HEK293 (cell line): ENCODE measurements around the gene UCP2.

Experiments used
- BCL11A ChIP-seq: fragments of 450-650 bp; formaldehyde crosslinking; IDR thresholded peaks from 2 replicates; pipeline ENCODE4 v1.5.1; 2016; ENCODE audit warnings: low read depth, missing biosample characterization, missing genetic modification characterization
- BCL11B ChIP-seq: fragments of 450-650 bp; formaldehyde crosslinking; IDR thresholded peaks from 2 replicates; pipeline ENCODE4 v1.5.1; 2016; ENCODE audit warnings: low read depth, missing biosample characterization, missing genetic modification characterization
- FEZF1 ChIP-seq: fragments of 450-650 bp; formaldehyde crosslinking; IDR thresholded peaks from 2 replicates; pipeline ENCODE4 v1.5.1; 2016; ENCODE audit warnings: missing biosample characterization, missing genetic modification characterization
- KLF16 ChIP-seq: fragments of 450-650 bp; formaldehyde crosslinking; IDR thresholded peaks from 2 replicates; pipeline ENCODE4 v1.5.1; 2017; ENCODE audit warnings: missing biosample characterization, missing genetic modification characterization
- KLF17 ChIP-seq: fragments of 450-650 bp; formaldehyde crosslinking; IDR thresholded peaks from 2 replicates; pipeline ENCODE4 v1.5.1; 2016; ENCODE audit warnings: missing biosample characterization, missing genetic modification characterization
- PATZ1 ChIP-seq: fragments of 450-650 bp; formaldehyde crosslinking; IDR thresholded peaks from 2 replicates; pipeline ENCODE4 v1.5.1; 2016; ENCODE audit warnings: missing biosample characterization, missing genetic modification characterization
- RBAK ChIP-seq: fragments of 450-650 bp; formaldehyde crosslinking; IDR thresholded peaks from 2 replicates; pipeline ENCODE4 v1.5.1; 2016; ENCODE audit warnings: missing biosample characterization, missing genetic modification characterization
- SP2 ChIP-seq: fragments of 450-650 bp; formaldehyde crosslinking; IDR thresholded peaks from 2 replicates; pipeline ENCODE4 v1.5.1; 2016; ENCODE audit warnings: missing biosample characterization, missing genetic modification characterization
- ZBTB10 ChIP-seq: fragments of 450-650 bp; formaldehyde crosslinking; IDR thresholded peaks from 2 replicates; pipeline ENCODE4 v1.5.1; 2016; ENCODE audit warnings: missing biosample characterization, missing genetic modification characterization
- ZBTB6 ChIP-seq: fragments of 450-650 bp; formaldehyde crosslinking; IDR thresholded peaks from 2 replicates; pipeline ENCODE4 v1.5.1; 2017; ENCODE audit warnings: missing biosample characterization, missing genetic modification characterization
- ZBTB8A ChIP-seq: fragments of 450-650 bp; formaldehyde crosslinking; IDR thresholded peaks from 2 replicates; pipeline ENCODE4 v1.5.1; 2016; ENCODE audit warnings: missing biosample characterization, missing genetic modification characterization
- ZEB2 ChIP-seq: fragments of 450-650 bp; formaldehyde crosslinking; IDR thresholded peaks from 2 replicates; pipeline ENCODE4 v1.5.1; 2016; ENCODE audit warnings: missing biosample characterization, missing genetic modification characterization
- ZFP69B ChIP-seq: fragments of 450-650 bp; formaldehyde crosslinking; IDR thresholded peaks from 2 replicates; pipeline ENCODE4 v1.5.1; 2016; ENCODE audit warnings: missing biosample characterization, missing genetic modification characterization
- ZIC2 ChIP-seq: fragments of 450-650 bp; formaldehyde crosslinking; IDR thresholded peaks from 2 replicates; pipeline ENCODE4 v1.5.1; 2016; ENCODE audit warnings: missing biosample characterization, missing genetic modification characterization
- ZNF157 ChIP-seq: fragments of 450-650 bp; formaldehyde crosslinking; IDR thresholded peaks from 2 replicates; pipeline ENCODE4 v1.5.1; 2016; ENCODE audit warnings: missing biosample characterization, missing genetic modification characterization
- ZNF169 ChIP-seq: fragments of 450-650 bp; formaldehyde crosslinking; IDR thresholded peaks from 2 replicates; pipeline ENCODE4 v1.5.1; 2016; ENCODE audit warnings: missing biosample characterization, missing genetic modification characterization
- ZNF2 ChIP-seq: fragments of 450-650 bp; formaldehyde crosslinking; IDR thresholded peaks from 2 replicates; pipeline ENCODE4 v1.5.1; 2016; ENCODE audit warnings: missing biosample characterization, missing genetic modification characterization
- ZNF341 ChIP-seq: fragments of 450-650 bp; formaldehyde crosslinking; IDR thresholded peaks from 2 replicates; pipeline ENCODE4; 2016; ENCODE audit warnings: low read depth, missing biosample characterization, missing genetic modification characterization
- ZNF366 ChIP-seq: fragments of 450-650 bp; formaldehyde crosslinking; conservative IDR thresholded peaks from 2 replicates; pipeline ENCODE4 v1.5.1; 2016; ENCODE audit warnings: missing biosample characterization, missing genetic modification characterization
- ZNF391 ChIP-seq: fragments of 450-650 bp; formaldehyde crosslinking; IDR thresholded peaks from 2 replicates; pipeline ENCODE4 v1.5.1; 2016; ENCODE audit warnings: low read depth, missing biosample characterization, missing genetic modification characterization, borderline replicate concordance
- ZNF398 ChIP-seq: fragments of 450-650 bp; formaldehyde crosslinking; IDR thresholded peaks from 2 replicates; pipeline ENCODE4 v1.5.1; 2017; ENCODE audit warnings: missing biosample characterization, missing genetic modification characterization
- ZNF600 ChIP-seq: fragments of 450-650 bp; formaldehyde crosslinking; IDR thresholded peaks from 2 replicates; pipeline ENCODE4 v1.5.1; 2016; ENCODE audit warnings: missing biosample characterization, missing genetic modification characterization
- ZNF660 ChIP-seq: fragments of 450-650 bp; IDR thresholded peaks from 2 replicates; pipeline ENCODE4 v1.5.1; 2018; ENCODE audit warnings: missing biosample characterization, mild to moderate bottlenecking, missing genetic modification characterization
- ZNF664 ChIP-seq: fragments of 450-650 bp; formaldehyde crosslinking; IDR thresholded peaks from 2 replicates; pipeline ENCODE4 v1.5.1; 2016; ENCODE audit warnings: missing biosample characterization, missing genetic modification characterization
- ZNF692 ChIP-seq: fragments of 450-650 bp; formaldehyde crosslinking; IDR thresholded peaks from 2 replicates; pipeline ENCODE4 v1.5.1; 2016; ENCODE audit warnings: missing biosample characterization, missing genetic modification characterization
- ZNF776 ChIP-seq: fragments of 450-650 bp; formaldehyde crosslinking; IDR thresholded peaks from 2 replicates; pipeline ENCODE4 v1.5.0; 2017; ENCODE audit warnings: missing biosample characterization, missing genetic modification characterization, borderline replicate concordance
- ZNF777 ChIP-seq: fragments of 450-650 bp; formaldehyde crosslinking; IDR thresholded peaks from 2 replicates; pipeline ENCODE4 v1.5.1; 2017; ENCODE audit warnings: missing biosample characterization, missing genetic modification characterization, borderline replicate concordance
- ZNF837 ChIP-seq: fragments of 450-650 bp; formaldehyde crosslinking; IDR thresholded peaks from 2 replicates; pipeline ENCODE4 v1.5.1; 2016; ENCODE audit warnings: missing biosample characterization, missing genetic modification characterization
- ZNF843 ChIP-seq: fragments of 450-650 bp; formaldehyde crosslinking; IDR thresholded peaks from 2 replicates; pipeline ENCODE4 v1.5.1; 2016; ENCODE audit warnings: missing biosample characterization, missing genetic modification characterization
- ZXDB ChIP-seq: fragments of 450-650 bp; formaldehyde crosslinking; IDR thresholded peaks from 2 replicates; pipeline ENCODE4 v1.5.1; 2016; ENCODE audit warnings: missing biosample characterization, missing genetic modification characterization

Gene UCP2

GRCh38 chr11:73982990-73983740 is 522 bp upstream of the UCP2 start (continued):
- TF ChIP-seq KLF17 (tag by site-specific recombination), result peak; percentile 32
- peak; percentile 89 for TF ChIP-seq ZEB2 (tag by site-specific recombination)
- peak; percentile 70 for TF ChIP-seq ZBTB10
- 0 out of 2 replicates have a peak, but pooled peaks have one; percentile 18 for TF ChIP-seq BCL11B (tag by site-specific recombination)
- TF ChIP-seq ZNF776 (tag by site-specific recombination), result no peak
- peak; percentile 38; the same call in 1 of the 2 replicates for TF ChIP-seq ZNF391 (tag by site-specific recombination)
- peak; percentile 78 for TF ChIP-seq ZNF692
- TF ChIP-seq ZNF341 (tag by site-specific recombination), result peak; percentile 97
- TF ChIP-seq ZIC2, result peak; percentile 95
- TF ChIP-seq ZBTB8A (tag by site-specific recombination), result peak; percentile 89
- TF ChIP-seq ZNF2, result peak; percentile 50; the same call in 1 of the 2 replicates
- TF ChIP-seq RBAK (tag by site-specific recombination), result no peak
- TF ChIP-seq ZNF398 (tag by site-specific recombination), result 0 out of 2 replicates have a peak, but pooled peaks have one; percentile 24
- peak; percentile 51 for TF ChIP-seq ZFP69B (tag by site-specific recombination)
- TF ChIP-seq ZNF366 (tag by site-specific recombination), result peak; percentile 87
- no peak for TF ChIP-seq ZNF837 (tag by site-specific recombination)
- no peak for TF ChIP-seq ZNF157 (tag by site-specific recombination)
- no peak for TF ChIP-seq ZNF169
- TF ChIP-seq ZNF777 (tag by site-specific recombination), result no peak
- TF ChIP-seq SP2 (tag by site-specific recombination), result peak; percentile 92
- 0 out of 2 replicates have a peak, but pooled peaks have one; percentile 16 for TF ChIP-seq ZBTB6
- TF ChIP-seq BCL11A (tag by site-specific recombination), result peak; percentile 74; the same call in 1 of the 2 replicates
- TF ChIP-seq ZNF660 (tag by site-specific recombination), result peak; percentile 65; the same call in 1 of the 2 replicates
- TF ChIP-seq ZXDB (tag by site-specific recombination), result peak; percentile 92
- peak; percentile 93 for TF ChIP-seq PATZ1
- no peak for TF ChIP-seq ZNF664
- TF ChIP-seq KLF16 (tag by site-specific recombination), result peak; percentile 83
- no peak; the same call in 1 of the 2 replicates for TF ChIP-seq FEZF1 (tag by site-specific recombination)
- peak; percentile 25; the same call in 1 of the 2 replicates for TF ChIP-seq ZNF600
- TF ChIP-seq ZNF843 (tag by site-specific recombination), result 0 out of 2 replicates have a peak, but pooled peaks have one; percentile 18
